Body of pancreas (tissue), 4 donors: ENCODE data around the gene MTERF4.

Experiments used
- CTCF ChIP-seq, 7 experiments: fragments of 450-650 bp in 4 of 7; fragments of 200-600 bp in 3 of 7; sonication (generic) in 3 of 7; IDR thresholded peaks; one replicate each; pipeline ENCODE4 v1.5.1; 2016 to 2019; ENCODE audit warnings: antibody characterized with exemption in 7 of 7
- POLR2A ChIP-seq, 3 donors: fragments of 450-650 bp; IDR thresholded peaks; one replicate each; pipeline ENCODE4 v1.6.1; 2016; ENCODE audit warnings: antibody characterized with exemption in 3 of 3, mild to moderate bottlenecking in 2 of 3

- no peak for TF ChIP-seq CTCF (IDR thresholded peaks at IDR 0.05)
- no peak for TF ChIP-seq POLR2A (IDR thresholded peaks at IDR 0.05)
These were observed 29.4 kb upstream of the MTERF4 start for GRCh38 chr2:241131531-241131930.
